Measurements from ENCODE around the gene CFAP61.

DNA sequence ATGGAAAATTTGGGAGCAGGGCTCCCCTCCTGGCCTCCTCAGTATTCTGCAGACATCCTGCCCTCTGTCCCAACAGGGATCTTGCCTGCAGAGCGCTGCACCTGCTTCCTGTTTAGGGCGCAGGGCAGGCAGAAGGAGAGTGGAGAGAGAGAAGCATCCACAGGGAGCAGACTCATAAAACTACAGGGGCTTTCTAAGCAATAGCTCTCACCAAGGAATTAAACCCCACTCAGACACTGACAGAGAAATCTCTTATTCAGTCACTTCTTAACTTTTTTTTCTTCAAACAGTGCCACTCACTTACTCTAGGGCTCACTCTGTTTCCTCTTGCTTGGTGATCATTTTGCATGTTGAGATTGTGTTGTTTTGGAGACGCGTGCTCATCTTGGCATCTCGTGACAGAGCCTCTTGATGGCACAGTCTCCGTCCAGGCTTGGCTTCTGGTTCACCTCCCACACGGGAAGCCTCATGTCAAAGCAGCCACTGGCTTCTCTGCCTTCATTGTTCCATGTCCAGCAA lies 162.5 kb downstream of the CFAP61 start:
- no peak for TF ChIP-seq POLR2AphosphoS5 (IDR thresholded peaks at IDR 0.05; ENCODE audit: low read depth, low read length)
- TF ChIP-seq, protein P1, sequence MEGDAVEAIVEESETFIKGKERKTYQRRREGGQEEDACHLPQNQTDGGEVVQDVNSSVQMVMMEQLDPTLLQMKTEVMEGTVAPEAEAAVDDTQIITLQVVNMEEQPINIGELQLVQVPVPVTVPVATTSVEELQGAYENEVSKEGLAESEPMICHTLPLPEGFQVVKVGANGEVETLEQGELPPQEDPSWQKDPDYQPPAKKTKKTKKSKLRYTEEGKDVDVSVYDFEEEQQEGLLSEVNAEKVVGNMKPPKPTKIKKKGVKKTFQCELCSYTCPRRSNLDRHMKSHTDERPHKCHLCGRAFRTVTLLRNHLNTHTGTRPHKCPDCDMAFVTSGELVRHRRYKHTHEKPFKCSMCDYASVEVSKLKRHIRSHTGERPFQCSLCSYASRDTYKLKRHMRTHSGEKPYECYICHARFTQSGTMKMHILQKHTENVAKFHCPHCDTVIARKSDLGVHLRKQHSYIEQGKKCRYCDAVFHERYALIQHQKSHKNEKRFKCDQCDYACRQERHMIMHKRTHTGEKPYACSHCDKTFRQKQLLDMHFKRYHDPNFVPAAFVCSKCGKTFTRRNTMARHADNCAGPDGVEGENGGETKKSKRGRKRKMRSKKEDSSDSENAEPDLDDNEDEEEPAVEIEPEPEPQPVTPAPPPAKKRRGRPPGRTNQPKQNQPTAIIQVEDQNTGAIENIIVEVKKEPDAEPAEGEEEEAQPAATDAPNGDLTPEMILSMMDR (IDR thresholded peaks at IDR 0.05) = no peak
